HG03039 (cell line): ENCODE data around the gene GRB10.
"Not testable (repeated sequence)": the region's sequence is repeated elsewhere in the genome, so short reads cannot be mapped to it uniquely, and the experiment has no call there.

ENCODE experiments used
- ATAC-seq: cut with Tn5 transposase; IDR thresholded peaks from one replicate; pipeline ENCODE4 v1.9.1; 2021; ENCODE audit warnings: mild to moderate bottlenecking, moderate library complexity; ENCODE audit not compliant: unreplicated experiment

GRB10 gene

GRCh38 chr7:50591098-50591479 lies 191.6 kb downstream of the GRB10 start:
- no peak for ATAC-seq

- no peak for ATAC-seq
Observed at GRCh38 chr7:50590535-50590934, 192.2 kb downstream of the GRB10 start.

GRCh38 chr7:50589364-50589763 lies 193.3 kb downstream of the GRB10 start:
- ATAC-seq: no peak

- ATAC-seq: no peak
Observed at GRCh38 chr7:50588937-50589336, 193.8 kb downstream of the GRB10 start.

GRCh38 chr7:50587737-50588136 lies 195.0 kb downstream of the GRB10 start:
- no peak for ATAC-seq

- no peak for ATAC-seq
Observed at GRCh38 chr7:50584793-50585408, 197.8 kb downstream of the GRB10 start.

- ATAC-seq: no peak
Observed at GRCh38 chr7:50584386-50584785, 198.3 kb downstream of the GRB10 start.

GRCh38 chr7:50583295-50583694 lies 199.4 kb downstream of the GRB10 start:
- not testable (repeated sequence) for ATAC-seq

GRCh38 chr7:50582271-50582670 lies 200.4 kb downstream of the GRB10 start:
- not testable (repeated sequence) for ATAC-seq

GRCh38 chr7:50580666-50581065 lies 202.0 kb downstream of the GRB10 start:
- ATAC-seq: not testable (repeated sequence)

- ATAC-seq: no peak
Observed at GRCh38 chr7:50580057-50580456, 202.6 kb downstream of the GRB10 start.

- not testable (repeated sequence) for ATAC-seq
Observed at GRCh38 chr7:50578105-50578504, 204.6 kb downstream of the GRB10 start.

- no peak for ATAC-seq
Observed at GRCh38 chr7:50577569-50577968, 205.1 kb downstream of the GRB10 start.

- not testable (repeated sequence) for ATAC-seq
Observed at GRCh38 chr7:50576388-50576787, 206.3 kb downstream of the GRB10 start.

- no peak for ATAC-seq
Observed at GRCh38 chr7:50567715-50568261, 214.9 kb downstream of the GRB10 start.

GRCh38 chr7:50565977-50566376 lies 216.7 kb downstream of the GRB10 start:
- no peak for ATAC-seq

- no peak for ATAC-seq
Observed at GRCh38 chr7:50565559-50565916, 217.2 kb downstream of the GRB10 start.

GRCh38 chr7:50564640-50565558 lies 217.8 kb downstream of the GRB10 start, which contains the start of gene DDC:
TSS of gene DDC (minus strand) at chr7:50565405. CDS start at chr7:50544085, 21,320 bp downstream.
- no peak for ATAC-seq

- ATAC-seq: no peak
Observed at GRCh38 chr7:50564171-50564570, 218.5 kb downstream of the GRB10 start.

- ATAC-seq: no peak
Observed at GRCh38 chr7:50562136-50562535, 220.6 kb downstream of the GRB10 start.

- ATAC-seq: no peak
Observed at GRCh38 chr7:50560865-50561351, 221.8 kb downstream of the GRB10 start.

GRCh38 chr7:50559881-50560280 lies 222.8 kb downstream of the GRB10 start:
- no peak for ATAC-seq
